Right atrium auricular region (tissue), 2 donors: ENCODE data around the gene FOXN3. TPM values are rescaled to one million over a fixed set of nuclear protein-coding genes. Genes with fewer than 3 reads are reported as not detected.

Experiments used
- DNase-seq: peaks from one replicate; pipeline ENCODE4 v3.0.0-alpha.2; 2019; ENCODE audit warnings: low spot score
- H3K27ac ChIP-seq, 2 donors: fragments of 200-600 bp; sonication (generic); 1 replicate in 1 of 2; 2 replicates in 1 of 2; pipeline ENCODE4 v1.5.1; 2016 to 2019
- H3K27me3 ChIP-seq, 2 donors: fragments of 200-600 bp; sonication (generic); one replicate each; pipeline versions ENCODE4 v1.5.1 to v1.6.0; 2017 to 2019
- H3K36me3 ChIP-seq: fragments of 200-600 bp; sonication (generic); one replicate; pipeline ENCODE4 v1.5.1; 2016
- H3K4me1 ChIP-seq, 2 donors: fragments of 200-600 bp; sonication (generic); one replicate each; pipeline versions ENCODE4 v1.5.1 to v1.6.0; 2017 to 2019
- H3K4me3 ChIP-seq, 2 donors: fragments of 200-600 bp; sonication (generic); 1 replicate in 1 of 2; 2 replicates in 1 of 2; pipeline ENCODE4 v1.5.1; 2017 to 2019; ENCODE audit warnings: mild to moderate bottlenecking in 1 of 2, moderate library complexity in 1 of 2
- H3K9me3 ChIP-seq, 2 donors: fragments of 200-600 bp; sonication (generic); one replicate each; pipeline ENCODE4 v1.5.1; 2019
- total RNA-seq, 2 donors: library from RNA; depleted of rRNA; stranded (reverse); fragments of >200 nt; gene quantifications; one replicate each; pipeline ENCODE4 v1.1.0, GENCODE V29; 2016
- TF ChIP-seq, protein P1 (sequence below), 2 donors: fragments of 200-600 bp; sonication (generic); IDR thresholded peaks; one replicate each; pipeline ENCODE4 v1.5.1; 2019; ENCODE audit warnings: antibody characterized with exemption in 2 of 2

FOXN3 gene
- total RNA-seq, 2 donors from 2014 or later: 80.1 to 90.3 TPM

DNA sequence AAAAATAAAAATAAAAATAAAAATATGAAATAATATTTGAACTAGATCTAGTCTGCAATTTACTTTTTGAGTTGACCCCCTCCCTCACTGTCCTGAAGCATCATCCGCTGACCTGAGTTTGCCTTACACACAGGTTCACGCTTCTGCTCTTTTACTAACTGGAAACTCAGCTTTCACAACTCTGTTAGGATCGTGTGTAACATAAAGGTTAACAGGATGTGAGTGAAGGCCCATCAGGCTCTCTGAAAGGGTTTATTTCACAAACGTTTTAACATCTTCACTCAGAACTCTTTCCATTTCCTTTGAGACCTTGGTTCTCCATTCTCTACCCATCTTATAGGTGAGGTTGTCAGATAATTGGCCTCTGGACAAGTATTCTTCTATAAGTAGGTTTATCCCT, 191.4 kb downstream of the FOXN3 start:
- TF ChIP-seq, protein P1, sequence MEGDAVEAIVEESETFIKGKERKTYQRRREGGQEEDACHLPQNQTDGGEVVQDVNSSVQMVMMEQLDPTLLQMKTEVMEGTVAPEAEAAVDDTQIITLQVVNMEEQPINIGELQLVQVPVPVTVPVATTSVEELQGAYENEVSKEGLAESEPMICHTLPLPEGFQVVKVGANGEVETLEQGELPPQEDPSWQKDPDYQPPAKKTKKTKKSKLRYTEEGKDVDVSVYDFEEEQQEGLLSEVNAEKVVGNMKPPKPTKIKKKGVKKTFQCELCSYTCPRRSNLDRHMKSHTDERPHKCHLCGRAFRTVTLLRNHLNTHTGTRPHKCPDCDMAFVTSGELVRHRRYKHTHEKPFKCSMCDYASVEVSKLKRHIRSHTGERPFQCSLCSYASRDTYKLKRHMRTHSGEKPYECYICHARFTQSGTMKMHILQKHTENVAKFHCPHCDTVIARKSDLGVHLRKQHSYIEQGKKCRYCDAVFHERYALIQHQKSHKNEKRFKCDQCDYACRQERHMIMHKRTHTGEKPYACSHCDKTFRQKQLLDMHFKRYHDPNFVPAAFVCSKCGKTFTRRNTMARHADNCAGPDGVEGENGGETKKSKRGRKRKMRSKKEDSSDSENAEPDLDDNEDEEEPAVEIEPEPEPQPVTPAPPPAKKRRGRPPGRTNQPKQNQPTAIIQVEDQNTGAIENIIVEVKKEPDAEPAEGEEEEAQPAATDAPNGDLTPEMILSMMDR (IDR thresholded peaks at IDR 0.05): no peak
- Histone ChIP-seq H3K27ac (no peak overlapping the region), H3K36me3 (no peaks in the 10 kb centered on the region), H3K27me3 (no peaks in the 10 kb centered on the region), H3K9me3 (no peaks in the 10 kb centered on the region), H3K4me3 (no peak overlapping the region), H3K4me1 (peaks cover 0 to 61% of the 10 kb centered on the region in 2 donors)
- no peak for DNase-seq

DNA sequence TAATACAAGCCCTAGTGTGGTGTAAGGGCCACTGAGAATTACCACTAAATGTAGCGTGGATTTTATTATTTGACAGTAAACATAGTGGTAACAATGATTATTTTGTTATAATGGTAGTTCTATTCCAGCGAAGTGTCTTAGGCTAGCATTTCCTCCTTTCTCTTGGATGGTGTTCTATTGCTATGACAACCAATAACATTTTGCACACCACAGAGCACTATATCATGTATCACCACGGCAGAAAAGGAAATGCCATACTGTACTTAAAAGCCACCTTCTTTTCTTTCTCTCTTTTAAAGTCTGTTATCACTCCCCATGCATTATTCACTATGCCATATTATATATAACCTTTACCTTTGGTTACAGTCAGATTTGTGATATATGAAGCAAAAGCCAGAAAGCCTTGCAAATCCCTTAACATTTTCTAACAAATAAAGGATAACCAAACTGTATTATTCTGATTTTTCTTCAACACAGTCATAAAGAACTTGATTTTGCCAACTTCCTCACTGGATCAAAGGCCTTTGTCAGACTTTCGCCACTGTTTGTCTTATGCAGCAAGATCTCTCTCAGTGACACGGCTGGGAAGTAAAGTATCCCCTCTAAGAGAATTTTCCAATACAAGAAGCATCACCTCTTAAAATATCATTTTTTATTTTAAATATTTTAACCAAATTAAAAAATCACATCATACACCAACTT, 195.8 kb downstream of the FOXN3 start:
- no peak for DNase-seq
- peaks cover 0 to 28% of the 10 kb centered on the region in 2 donors for H3K4me1 ChIP-seq
- H3K27me3 ChIP-seq: no peaks in the 10 kb centered on the region
- H3K9me3 ChIP-seq: no peaks in the 10 kb centered on the region
- H3K36me3 ChIP-seq: no peaks in the 10 kb centered on the region
- no peak overlapping the region for H3K27ac ChIP-seq
- no peak overlapping the region for H3K4me3 ChIP-seq
- TF ChIP-seq, protein P1 (IDR thresholded peaks at IDR 0.05): no peak

DNA sequence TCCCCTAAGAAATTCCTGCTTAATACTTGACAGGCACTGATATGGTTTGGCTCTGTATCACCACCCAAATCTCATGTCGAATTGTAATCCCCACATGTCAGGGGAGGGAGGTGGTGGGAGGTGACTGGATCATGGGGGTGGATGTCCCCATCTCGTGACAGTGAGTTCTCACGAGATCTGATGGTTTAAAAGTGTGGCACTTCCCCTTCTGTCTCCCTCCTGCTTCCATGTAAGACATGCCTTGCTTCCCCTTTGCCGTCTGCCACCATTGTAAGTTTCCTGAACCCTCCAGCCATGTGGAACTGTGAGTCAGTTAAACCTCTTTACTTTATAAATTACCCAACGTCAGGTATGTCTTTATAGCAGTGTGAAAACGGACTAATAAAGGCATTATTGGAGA, 198.0 kb downstream of the FOXN3 start:
- H3K4me1 ChIP-seq: peaks cover 0 to 40% of the 10 kb centered on the region in 2 donors
- no peaks in the 10 kb centered on the region for H3K27me3 ChIP-seq
- no peak overlapping the region for H3K27ac ChIP-seq
- no peaks in the 10 kb centered on the region for H3K9me3 ChIP-seq
- H3K4me3 ChIP-seq: no peak overlapping the region
- TF ChIP-seq, protein P1 (IDR thresholded peaks at IDR 0.05): no peak
- H3K36me3 ChIP-seq: no peaks in the 10 kb centered on the region
- no peak for DNase-seq

DNA sequence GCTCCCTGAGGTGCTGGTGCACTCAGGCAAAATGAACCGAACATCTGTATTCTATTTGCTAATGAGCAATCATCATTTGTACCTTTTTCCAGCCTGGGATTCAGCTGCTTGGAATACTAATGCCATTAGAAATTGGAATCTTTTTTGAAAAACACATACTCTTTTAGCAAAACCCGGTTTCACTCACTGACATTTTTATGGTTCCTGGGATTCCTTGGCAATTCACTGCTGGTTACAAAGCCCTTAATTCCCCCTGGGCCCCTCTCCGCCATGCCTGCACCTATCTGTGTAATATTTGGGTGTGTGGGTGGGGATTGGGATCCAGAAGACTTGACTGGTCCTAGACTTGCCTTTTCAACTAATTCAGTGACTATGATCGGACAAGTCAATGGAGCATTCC, 199.1 kb downstream of the FOXN3 start:
- no peaks in the 10 kb centered on the region for H3K36me3 ChIP-seq
- no peaks in the 10 kb centered on the region for H3K27me3 ChIP-seq
- no peaks in the 10 kb centered on the region for H3K9me3 ChIP-seq
- H3K4me1 ChIP-seq: peaks cover 0 to 47% of the 10 kb centered on the region in 2 donors
- no peak for DNase-seq
- no peak overlapping the region for H3K4me3 ChIP-seq
- TF ChIP-seq, protein P1 (IDR thresholded peaks at IDR 0.05): no peak
- no peak overlapping the region for H3K27ac ChIP-seq

DNA sequence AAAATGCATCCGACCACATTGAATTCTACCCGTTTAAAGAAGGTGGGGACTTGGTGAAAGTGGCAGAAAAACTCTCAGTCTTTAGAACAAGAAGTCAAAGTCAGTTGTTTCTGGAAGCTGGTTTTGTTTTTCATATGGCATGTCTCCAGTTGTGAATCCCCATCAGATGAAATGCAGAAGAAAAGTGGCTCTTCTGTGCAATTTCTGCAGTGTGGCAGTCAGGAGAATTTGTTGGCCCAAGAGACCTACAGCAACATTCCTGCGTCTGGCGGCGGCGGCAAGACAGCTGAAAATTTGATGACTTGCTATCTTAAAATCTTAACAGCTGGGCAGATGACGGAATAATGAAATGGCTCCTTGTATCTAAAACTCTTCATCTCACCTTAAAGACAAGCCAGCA, 201.5 kb downstream of the FOXN3 start:
- peaks cover 0 to 39% of the 10 kb centered on the region in 2 donors for H3K4me1 ChIP-seq

More for the DNA sequence above, 201.5 kb downstream of the FOXN3 start:
- Histone ChIP-seq H3K27ac (no peak overlapping the region), H3K9me3 (no peaks in the 10 kb centered on the region), H3K27me3 (no peaks in the 10 kb centered on the region), H3K36me3 (no peaks in the 10 kb centered on the region), H3K4me3 (no peak overlapping the region)
- no peak for DNase-seq
- TF ChIP-seq, protein P1 (IDR thresholded peaks at IDR 0.05): no peak
